ENCODE results near the gene CCDC182.

CCDC182 gene

GRCh38 chr17:57761887-57762286 is 16.8 kb upstream of the CCDC182 start:
- no peak overlapping the region for H3K4me3 ChIP-seq (ENCODE audit: control insufficient read depth, low read depth, low read length)
- TF ChIP-seq CTCF (conservative IDR thresholded peaks at IDR 0.05; ENCODE audit: control insufficient read depth, insufficient read depth, low read depth, low read length): no peak
- no peak for DNase-seq (ENCODE audit: low read depth)

- no peak for TF ChIP-seq CTCF (conservative IDR thresholded peaks at IDR 0.05; ENCODE audit: control insufficient read depth, insufficient read depth, low read depth, low read length)
- no peak overlapping the region for H3K4me3 ChIP-seq (ENCODE audit: control insufficient read depth, low read depth, low read length)
Observed at GRCh38 chr17:57760046-57760445, 14.9 kb upstream of the CCDC182 start.

GRCh38 chr17:57758654-57759053 is 13.6 kb upstream of the CCDC182 start:
- TF ChIP-seq CTCF (conservative IDR thresholded peaks at IDR 0.05; ENCODE audit: control insufficient read depth, insufficient read depth, low read depth, low read length): no peak
- no peak overlapping the region for H3K4me3 ChIP-seq (ENCODE audit: control insufficient read depth, low read depth, low read length)
- DNase-seq (ENCODE audit: low read depth): no peak

More at GRCh38 chr17:57760046-57760445, 14.9 kb upstream of the CCDC182 start:
- no peak for DNase-seq (ENCODE audit: low read depth)

GRCh38 chr17:57757735-57758134 is 12.6 kb upstream of the CCDC182 start:
- DNase-seq (ENCODE audit: low read depth): no peak
- H3K4me3 ChIP-seq (ENCODE audit: control insufficient read depth, low read depth, low read length): no peak overlapping the region
- no peak for TF ChIP-seq CTCF (conservative IDR thresholded peaks at IDR 0.05; ENCODE audit: control insufficient read depth, insufficient read depth, low read depth, low read length)

- H3K4me3 ChIP-seq (ENCODE audit: control insufficient read depth, low read depth, low read length): no peak overlapping the region
- DNase-seq (ENCODE audit: low read depth): no peak
- no peak for TF ChIP-seq CTCF (conservative IDR thresholded peaks at IDR 0.05; ENCODE audit: control insufficient read depth, insufficient read depth, low read depth, low read length)
Observed at GRCh38 chr17:57756951-57757350, 11.9 kb upstream of the CCDC182 start.

- no peak for DNase-seq (ENCODE audit: low read depth)
- H3K4me3 ChIP-seq (ENCODE audit: control insufficient read depth, low read depth, low read length): no peak overlapping the region
- TF ChIP-seq CTCF (conservative IDR thresholded peaks at IDR 0.05; ENCODE audit: control insufficient read depth, insufficient read depth, low read depth, low read length): no peak
Observed at GRCh38 chr17:57755480-57756070, 10.5 kb upstream of the CCDC182 start.
